Measurements from ENCODE around the gene CARD9. TPM values are rescaled to one million over a fixed set of nuclear protein-coding genes. Genes with fewer than 3 reads are reported as not detected.

The CARD9 gene
- total RNA-seq, 4 donors from 2014 or later: 0.27 to 1.5 (median 0.74) TPM

DNA sequence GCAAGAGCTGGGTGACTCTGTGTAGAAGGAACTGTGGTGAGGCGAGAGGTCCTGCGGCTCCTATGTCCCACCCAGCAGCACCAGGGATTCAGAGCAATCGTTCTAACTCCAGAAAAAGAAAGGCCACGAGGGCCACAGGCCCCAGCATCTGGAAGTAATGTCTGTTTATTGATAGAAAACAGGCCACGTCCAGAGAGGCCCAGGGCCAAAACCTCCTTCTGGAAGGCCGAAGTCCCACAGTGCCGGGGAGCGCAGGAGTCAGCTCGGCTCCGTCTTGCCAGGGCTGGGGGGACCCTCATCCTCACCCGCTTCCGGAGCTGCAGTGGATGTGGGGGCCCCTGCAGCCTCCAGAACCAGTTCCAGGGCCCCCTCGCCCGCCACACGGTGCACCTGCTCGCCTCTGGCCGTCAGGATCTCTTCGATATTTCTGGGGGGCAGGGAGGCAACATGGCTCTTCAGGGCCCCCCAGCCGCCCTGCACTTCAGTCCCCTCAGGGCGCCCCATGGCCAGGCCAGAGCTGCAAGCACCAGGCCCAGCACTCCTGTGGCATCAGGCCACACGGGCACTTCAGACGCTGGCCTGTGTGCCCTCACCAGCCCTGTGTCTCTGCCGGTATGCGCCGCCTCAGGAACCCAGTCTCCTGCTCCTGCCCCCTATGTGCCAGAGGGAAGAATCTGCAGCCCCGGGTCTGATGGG lies 11.6 kb downstream of the CARD9 start:
- Histone ChIP-seq H3K9me3 (no peaks in the 10 kb centered on the region), H3K4me3 (replicated peaks in 1 of 3) (no peak overlapping the region), H3K4me1 (peaks cover 8 to 15% of the 10 kb centered on the region in 2 donors), H3K27ac (no peak overlapping the region), H3K36me3 (no peaks in the 10 kb centered on the region), H3K27me3 (no peaks in the 10 kb centered on the region)
- TF ChIP-seq POLR2A (IDR thresholded peaks at IDR 0.05): no peak
- TF ChIP-seq, protein P1, sequence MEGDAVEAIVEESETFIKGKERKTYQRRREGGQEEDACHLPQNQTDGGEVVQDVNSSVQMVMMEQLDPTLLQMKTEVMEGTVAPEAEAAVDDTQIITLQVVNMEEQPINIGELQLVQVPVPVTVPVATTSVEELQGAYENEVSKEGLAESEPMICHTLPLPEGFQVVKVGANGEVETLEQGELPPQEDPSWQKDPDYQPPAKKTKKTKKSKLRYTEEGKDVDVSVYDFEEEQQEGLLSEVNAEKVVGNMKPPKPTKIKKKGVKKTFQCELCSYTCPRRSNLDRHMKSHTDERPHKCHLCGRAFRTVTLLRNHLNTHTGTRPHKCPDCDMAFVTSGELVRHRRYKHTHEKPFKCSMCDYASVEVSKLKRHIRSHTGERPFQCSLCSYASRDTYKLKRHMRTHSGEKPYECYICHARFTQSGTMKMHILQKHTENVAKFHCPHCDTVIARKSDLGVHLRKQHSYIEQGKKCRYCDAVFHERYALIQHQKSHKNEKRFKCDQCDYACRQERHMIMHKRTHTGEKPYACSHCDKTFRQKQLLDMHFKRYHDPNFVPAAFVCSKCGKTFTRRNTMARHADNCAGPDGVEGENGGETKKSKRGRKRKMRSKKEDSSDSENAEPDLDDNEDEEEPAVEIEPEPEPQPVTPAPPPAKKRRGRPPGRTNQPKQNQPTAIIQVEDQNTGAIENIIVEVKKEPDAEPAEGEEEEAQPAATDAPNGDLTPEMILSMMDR (IDR thresholded peaks at IDR 0.05): no peak
- intact Hi-C loops (cut with DNase I): loop anchor here (10.0 kb wide), 1 partner anchor 237 kb away; no protein-coding TSS in a partner anchor
- 78 to 85% methylated on average over 11 to 23 of the region's 26 CpGs for WGBS, 2 donors
- DNase-seq: no peak

DNA sequence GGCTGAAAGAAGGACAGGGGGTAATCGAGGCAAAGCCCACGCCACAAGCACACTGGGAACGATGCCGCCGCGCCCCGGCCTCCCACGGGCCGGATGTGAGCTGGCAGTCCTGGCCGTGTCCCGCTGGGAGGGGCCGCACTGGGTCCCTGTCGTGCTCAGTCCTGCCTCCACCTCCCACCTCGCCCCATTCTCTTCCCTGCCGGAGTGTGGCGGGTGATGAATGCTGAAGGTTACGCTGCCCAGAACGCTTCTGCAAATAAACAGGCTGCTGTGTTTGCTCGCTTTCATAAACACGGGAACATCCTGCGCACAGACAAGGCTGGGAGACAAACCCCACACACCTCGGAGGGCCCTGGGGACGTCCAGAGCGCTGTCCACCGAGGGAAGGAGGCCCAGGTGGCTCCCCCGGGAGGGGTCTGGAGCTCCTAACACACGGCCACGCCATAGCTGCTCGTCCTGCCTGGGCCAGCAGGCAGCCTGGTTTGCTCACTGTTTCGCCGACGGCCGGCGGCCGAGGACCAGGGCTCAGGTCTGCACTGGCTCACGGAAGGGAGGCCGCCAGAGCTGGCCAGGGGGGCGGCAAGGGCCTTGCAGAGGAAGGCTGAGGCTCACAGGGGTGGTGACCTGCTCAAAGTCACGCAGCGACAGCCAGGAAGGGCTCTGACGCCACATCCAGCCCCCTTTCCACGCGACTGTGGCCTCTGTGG lies 12.3 kb downstream of the CARD9 start:
- no peak overlapping the region for H3K4me3 ChIP-seq (replicated peaks in 1 of 3)
- H3K9me3 ChIP-seq: no peaks in the 10 kb centered on the region
- TF ChIP-seq, protein P1 (IDR thresholded peaks at IDR 0.05): no peak
- no peak for TF ChIP-seq POLR2A (IDR thresholded peaks at IDR 0.05)
- H3K4me1 ChIP-seq: peaks cover 8 to 15% of the 10 kb centered on the region in 2 donors
- intact Hi-C loops (cut with DNase I): loop anchor here (10.0 kb wide), 1 partner anchor 236 kb away; no protein-coding TSS in a partner anchor
- H3K27me3 ChIP-seq: no peaks in the 10 kb centered on the region
- no peak overlapping the region for H3K27ac ChIP-seq
- WGBS, 2 donors: 88% methylated on average over 34 to 42 of the region's 43 CpGs
- no peak for DNase-seq
- no peaks in the 10 kb centered on the region for H3K36me3 ChIP-seq

DNA sequence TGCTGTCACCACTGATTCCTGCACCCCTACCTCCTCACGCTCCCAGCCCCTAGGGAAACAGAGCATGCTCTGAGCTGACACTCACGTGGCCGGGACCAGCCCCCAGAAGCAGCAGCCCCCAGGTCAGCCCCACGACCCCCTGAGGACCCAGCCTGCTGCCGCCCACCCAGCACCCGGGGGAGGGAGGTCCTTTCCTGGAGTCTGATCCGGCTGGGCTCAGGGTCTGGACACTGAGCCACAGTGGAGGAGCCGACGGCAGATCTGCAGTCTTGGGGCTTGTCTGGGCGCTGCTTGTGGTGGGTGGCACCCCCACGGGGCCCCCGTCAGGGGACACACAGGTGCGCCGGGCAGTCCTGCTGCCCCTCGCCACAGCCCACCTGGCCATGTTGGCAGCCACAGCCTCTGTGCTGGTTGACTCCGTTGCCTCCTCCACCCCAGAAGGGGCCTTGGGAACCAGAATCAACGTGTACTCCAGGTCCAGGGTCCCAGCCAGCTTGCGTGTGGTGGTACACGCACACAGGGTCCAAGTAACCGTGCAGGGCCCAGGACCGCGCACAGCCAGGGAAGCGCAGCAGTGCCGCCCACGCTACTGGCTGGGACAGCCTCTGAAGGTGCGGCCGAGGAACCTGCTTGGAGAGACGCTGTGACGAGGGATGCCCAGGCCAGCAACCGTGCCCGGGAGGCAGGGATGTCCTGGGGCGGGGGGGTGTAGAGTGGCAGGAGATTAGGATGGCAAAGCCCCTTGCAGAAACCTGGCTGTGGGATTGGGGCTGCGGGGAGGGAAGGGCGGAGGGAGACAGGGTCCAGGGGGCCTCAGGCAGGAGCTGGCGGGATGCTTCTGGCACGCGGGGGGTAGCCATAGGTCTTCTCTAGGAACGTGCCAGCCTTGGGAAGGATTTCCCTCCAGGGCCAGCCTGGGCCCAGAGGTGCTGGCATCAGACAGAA lies 13.4 kb downstream of the CARD9 start:
- no peak overlapping the region for H3K4me3 ChIP-seq (replicated peaks in 1 of 3)
- DNase-seq: no peak
- 81 to 86% methylated on average over 13 to 21 of the region's 38 CpGs for WGBS, 2 donors
- peaks cover 8 to 15% of the 10 kb centered on the region in 2 donors for H3K4me1 ChIP-seq
- no peak overlapping the region for H3K27ac ChIP-seq
- H3K36me3 ChIP-seq: no peaks in the 10 kb centered on the region
- TF ChIP-seq POLR2A (IDR thresholded peaks at IDR 0.05): no peak
- TF ChIP-seq, protein P1 (IDR thresholded peaks at IDR 0.05): no peak
- H3K27me3 ChIP-seq: no peaks in the 10 kb centered on the region
- intact Hi-C loops (cut with DNase I): loop anchor here (10.0 kb wide), 1 partner anchor 235 kb away; no protein-coding TSS in a partner anchor
- H3K9me3 ChIP-seq: no peaks in the 10 kb centered on the region

DNA sequence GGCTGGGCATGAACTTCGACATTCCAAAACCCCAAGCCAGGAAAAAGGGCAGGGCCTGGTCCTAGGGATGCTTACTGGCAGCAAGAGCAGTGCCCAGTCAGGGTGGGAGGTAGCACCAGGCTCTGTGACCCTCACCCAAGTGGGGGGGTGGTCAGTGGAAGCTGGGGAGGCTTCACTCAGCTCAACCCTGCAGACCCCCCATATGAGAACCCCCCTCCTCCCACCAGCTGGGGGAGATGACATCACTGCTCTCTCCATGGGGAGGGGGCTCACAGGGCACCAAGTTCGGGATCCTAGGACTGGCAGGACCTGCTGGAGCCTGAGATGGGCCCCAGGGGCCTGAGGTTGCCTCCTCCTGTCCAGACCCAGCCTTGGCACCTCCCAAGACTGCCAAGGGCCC lies 14.6 kb downstream of the CARD9 start:
- no peak for DNase-seq
- intact Hi-C loops (cut with DNase I): no loop called here
- no peaks in the 10 kb centered on the region for H3K36me3 ChIP-seq
- H3K27ac ChIP-seq: no peak overlapping the region
- H3K9me3 ChIP-seq: no peaks in the 10 kb centered on the region
- H3K4me3 ChIP-seq (replicated peaks in 1 of 3): no peak overlapping the region
- WGBS, 2 donors: 72 to 100% methylated on average over 1 to 2 of the region's 2 CpGs
- H3K27me3 ChIP-seq: no peaks in the 10 kb centered on the region
- peaks cover 5 to 19% of the 10 kb centered on the region in 2 donors for H3K4me1 ChIP-seq
- TF ChIP-seq POLR2A (IDR thresholded peaks at IDR 0.05): no peak
- TF ChIP-seq, protein P1 (IDR thresholded peaks at IDR 0.05): no peak

All from thyroid gland (tissue), 4 donors.